Activated CD4-positive, alpha-beta T cell treated with anti-CD3 and anti-CD28 coated beads, Interleukin-2, amount 50 U/mL, for 4 hours (primary cell): ENCODE measurements around the gene SLC25A38.
"Not testable (repeated sequence)": the region's sequence is repeated elsewhere in the genome, so short reads cannot be mapped to it uniquely, and the experiment has no call there.

Source experiments
- DNase-seq, 2 experiments: peaks; one replicate each; pipeline ENCODE4 v3.0.0-alpha.2; 2020

Gene SLC25A38

DNA sequence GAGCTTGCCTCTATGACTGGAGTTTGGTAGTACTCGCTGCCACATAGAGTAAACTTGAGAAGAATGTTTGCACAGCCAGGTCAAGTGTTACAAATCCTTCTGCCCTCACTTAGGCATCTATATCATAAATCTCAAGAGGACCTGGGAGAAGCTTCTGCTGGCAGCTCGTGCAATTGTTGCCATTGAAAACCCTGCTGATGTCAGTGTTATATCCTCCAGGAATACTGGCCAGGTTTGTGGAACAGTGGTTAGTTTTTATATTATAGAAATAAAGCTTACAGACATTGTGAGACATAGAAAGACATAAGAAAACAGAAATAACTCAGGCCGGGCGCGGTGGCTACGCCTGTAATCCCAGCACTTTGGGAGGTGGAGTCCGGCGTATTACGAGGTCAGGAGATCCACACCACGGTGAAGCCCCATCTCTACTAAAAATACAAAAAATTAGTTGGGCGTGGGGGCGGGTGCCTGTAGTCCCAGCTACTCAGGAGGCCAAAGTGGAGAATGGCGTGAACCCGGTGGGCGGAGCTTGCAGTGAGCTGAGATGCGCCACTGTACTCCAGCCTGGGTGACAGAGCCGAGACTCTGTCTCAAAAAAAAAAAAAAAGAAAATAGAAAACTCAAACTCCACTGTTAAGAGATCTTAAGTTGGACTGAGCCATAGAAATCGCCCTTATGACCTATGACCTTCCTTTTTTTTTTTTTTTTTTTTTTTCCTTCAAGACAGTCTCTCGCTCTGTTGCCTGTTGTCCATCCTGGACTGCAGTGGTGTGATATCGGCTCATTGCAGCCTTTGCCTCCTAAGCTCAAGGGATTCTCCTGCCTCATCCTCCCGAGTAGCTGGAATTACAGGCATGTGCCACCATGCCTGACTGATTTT, 25.6 kb downstream of the SLC25A38 start:
- DNase-seq: peak; percentile 37 to 38

DNA sequence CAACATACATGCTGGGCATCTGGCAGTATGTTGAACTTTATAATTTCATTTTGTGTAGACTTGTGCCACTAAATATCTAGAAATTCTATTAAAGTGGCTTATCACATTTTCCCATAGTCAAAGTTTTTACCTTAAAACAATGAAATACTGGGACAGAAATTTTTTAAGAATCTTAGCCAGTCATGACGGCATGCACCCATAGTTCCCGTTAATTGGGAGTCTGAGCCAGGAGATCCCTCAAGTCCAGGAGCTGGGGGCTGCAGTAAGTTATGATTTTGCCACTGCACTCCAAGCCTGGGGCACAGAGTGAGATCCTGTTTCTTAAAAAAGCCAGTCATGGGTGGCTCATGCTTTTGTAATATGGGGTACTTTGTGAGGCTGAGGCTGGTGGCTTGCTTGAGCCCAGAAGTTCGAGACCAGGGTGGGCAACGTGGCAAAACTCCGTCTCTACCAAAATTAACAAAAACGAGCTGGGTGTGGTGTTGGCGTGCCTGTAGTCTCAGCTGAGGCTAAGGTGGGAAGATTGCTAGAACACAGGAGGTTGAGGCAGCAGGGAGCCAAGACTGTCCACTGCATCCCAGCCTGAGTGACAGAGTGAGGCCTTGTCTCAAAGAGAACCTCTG, 26.5 kb downstream of the SLC25A38 start:
- no peak for DNase-seq

DNA sequence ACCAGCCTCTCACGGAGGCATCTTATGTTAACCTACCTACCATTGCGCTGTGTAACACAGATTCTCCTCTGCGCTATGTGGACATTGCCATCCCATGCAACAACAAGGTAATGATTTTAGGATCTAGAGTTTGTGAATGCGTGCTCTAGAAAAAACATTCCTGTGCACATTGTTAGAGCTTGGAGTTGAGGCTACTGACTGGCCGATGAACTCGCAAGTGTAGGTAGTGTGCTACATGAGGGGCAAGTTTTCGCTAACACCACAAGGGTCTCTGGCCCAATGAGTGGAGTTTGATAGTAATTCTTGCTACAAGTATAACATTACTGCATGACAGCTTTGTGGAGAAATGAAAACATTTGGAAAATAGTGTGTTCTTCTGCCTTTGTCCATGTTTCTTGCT, 27.7 kb downstream of the SLC25A38 start:
- DNase-seq: no peak

DNA sequence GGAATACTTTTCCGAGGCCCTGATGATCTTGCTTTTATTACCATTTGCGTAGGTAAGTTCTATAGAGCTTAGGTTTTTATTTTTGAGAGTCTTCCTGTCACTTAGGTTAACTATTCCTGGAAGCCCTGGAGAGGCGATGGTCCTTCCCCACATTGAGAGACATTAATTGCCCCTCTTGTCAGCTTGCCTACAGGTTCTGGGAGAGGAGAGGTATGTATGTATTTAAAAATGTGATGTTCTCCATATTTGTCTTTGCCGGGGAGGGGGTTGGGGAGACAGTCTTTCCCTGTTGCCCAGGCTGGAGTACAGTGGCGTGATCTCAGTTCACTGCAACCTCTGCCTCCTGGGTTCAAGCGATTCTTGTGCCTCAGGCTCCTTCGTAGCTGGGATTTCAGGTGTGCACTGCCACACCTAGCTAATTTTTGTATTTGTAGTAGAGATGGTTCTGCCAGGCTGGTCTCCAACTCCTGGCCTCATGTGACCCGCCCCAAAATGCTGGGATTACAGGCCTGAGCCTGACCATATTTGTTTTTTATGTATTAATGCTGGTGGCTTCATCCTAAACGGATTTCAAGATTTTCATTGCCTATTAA, 29.6 kb downstream of the SLC25A38 start:
- no peak for DNase-seq

DNA sequence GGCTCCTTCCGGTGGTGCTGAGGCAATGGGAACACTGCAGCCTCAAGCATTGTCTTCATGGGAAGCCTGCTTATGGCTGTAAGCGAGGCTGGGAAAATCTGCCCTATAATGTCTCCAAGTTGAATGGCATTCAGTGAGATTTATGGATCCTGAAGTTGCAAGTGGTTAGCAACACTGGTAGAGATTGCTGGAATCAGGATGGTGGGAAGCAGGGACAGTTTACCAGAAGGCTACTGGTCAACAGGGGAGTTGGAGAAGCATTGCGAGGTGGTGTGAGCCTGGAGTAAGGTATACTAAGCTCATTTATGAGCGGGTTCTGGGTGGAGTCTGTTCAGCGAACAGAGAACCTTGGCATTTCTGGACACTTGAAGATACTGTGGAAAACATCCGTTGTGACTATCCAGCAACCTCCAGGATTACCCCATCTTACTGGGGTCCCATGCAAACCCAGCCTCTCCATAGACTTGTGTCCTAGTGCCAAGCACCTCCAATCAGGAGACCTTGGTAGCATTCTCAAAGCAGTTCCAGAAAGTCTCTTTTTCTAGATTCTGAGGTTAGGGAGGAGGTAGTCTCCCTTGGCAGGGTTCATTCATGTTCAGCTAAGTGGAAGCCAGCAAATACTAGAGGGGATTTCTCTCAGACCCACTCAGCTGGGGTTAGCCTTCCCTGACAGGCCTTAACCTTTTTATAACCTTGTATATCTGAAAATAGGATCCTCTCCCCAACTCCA, 30.7 kb downstream of the SLC25A38 start:
- DNase-seq: no peak

DNA sequence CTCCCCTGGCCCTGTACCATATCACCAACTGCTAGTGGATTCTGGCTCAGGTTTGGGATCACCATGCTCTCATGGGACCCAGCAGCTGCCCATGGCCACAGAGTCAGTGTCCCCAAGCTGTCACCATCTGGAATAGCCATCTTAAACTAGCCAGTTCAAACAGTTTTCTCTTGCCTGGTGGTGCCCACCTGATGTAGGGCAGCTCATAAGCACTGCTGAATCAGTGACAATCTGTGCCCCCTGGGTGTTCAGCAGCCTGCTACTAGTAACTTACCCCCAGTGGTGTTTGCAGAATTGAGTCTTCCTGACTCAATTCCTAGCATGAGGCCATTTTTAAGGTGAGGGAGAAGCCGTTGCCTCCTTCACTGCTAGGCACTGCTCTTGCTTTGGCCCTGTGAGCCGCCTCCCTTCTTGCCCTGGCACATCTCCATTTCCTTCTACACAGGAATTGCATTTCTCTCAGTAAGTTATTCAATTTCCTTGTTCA, 31.3 kb downstream of the SLC25A38 start:
- no peak for DNase-seq

DNA sequence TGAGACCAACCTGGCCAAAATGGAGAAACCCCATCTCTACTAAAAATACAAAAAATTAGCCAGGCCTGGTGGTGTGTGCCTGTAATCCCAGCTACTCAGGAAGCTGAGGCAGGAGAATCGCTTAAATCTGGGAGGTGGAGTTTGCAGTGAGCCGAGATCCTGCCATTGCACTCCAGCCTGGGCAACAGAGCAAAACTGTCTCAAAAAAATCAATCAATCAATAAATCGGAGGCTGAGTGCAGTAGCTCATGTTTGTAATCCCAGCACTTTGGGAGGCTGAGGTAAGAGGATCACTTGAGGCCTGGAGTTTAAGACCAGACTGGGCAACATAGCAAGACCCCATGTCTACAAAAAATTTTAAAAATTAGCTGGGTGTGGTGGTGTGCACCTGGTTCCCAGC, 32.1 kb downstream of the SLC25A38 start:
- DNase-seq: not testable (repeated sequence)

DNA sequence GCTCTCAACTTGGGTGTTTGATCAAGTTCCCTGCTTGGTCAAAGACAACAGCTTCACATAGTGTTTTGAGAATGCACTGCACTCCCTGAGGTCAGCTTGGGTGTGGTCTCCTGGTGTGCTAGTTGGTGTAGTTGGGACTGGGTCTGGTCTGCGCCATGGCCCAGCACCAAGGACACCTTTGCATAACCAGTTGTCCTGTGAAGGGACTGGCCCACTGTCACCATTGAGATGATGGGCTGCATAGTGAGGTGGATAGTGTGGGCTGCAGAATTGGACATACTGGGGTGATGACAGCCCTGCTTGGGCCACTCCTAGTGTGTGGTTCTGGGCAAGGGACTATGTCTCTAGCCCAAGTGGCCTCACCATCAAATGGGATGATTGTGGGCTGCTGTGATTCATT, 32.8 kb downstream of the SLC25A38 start:
- no peak for DNase-seq

DNA sequence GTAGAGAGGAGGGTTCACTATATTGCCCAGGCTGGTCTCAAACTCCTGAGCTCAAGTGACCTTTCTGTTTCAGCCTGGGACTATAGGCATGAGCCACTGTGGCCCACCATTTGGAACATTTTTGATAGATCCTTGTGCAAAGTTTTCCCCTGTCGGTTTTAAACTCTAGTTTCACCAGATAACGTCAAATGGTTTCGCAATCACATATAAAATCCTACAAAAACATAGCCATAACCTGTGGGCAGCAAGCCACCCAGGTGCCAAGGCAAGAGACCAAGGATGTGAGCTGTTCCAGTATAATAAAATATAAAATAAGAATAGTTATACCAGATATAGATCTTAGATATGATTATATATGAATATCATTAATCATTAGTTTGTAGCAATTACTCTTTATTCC, 33.8 kb downstream of the SLC25A38 start:
- DNase-seq: not testable (repeated sequence)

DNA sequence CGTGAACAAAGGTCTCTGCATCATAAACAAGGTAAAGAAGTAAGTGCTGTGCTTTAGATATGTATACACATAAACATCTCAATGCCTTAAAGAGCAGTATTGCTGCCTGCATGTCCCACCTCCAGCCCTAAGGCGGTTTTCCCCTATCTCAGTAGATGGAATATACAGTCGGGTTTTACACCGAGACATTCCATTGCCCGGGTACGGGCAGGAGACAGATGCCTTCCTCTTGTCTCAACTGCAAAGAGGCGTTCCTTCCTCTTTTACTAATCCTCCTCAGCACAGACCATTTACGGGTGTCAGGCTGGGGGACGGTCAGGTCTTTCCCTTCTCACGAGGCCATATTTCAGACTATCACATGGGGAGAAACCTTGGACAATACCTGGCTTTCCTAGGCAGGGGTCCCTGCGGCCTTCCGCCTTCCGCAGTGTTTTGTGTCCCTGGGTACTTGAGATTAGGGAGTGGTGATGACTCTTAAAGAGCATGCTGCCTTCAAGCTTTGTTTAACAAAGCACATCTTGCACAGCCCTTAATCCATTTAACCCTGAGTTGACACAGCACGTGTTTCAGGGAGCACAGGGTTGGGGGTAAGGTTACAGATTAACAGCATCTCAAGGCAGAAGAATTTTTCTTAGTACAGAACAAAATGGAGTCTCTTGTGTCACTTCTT, 35.5 kb downstream of the SLC25A38 start:
- not testable (repeated sequence) for DNase-seq

DNA sequence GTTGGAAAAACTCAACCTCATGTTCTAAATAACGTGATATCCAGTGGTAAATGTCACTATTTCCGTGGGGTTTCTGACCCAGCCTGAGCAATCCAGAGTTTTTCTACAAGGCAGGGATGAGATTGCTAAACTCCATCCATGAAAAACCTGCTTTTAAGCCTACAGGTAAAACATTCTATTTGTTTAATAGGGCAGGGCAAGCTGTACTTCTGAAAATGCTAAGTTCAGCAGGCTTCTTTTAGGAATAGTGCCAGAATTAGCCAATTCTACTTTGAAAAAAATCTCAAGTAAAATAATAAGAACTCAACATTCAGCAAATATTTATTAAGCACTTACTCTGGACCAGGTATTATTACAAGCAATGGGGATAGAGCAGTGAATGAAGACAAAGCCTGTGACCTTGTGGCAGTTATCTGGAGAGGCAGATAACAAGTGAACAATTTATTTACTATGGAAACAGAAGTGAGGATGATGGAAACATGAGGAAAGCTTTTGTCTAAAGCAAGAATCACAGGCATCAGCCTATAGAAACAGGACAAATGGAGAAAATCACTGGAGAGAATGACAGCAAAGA, 36.7 kb downstream of the SLC25A38 start:
- DNase-seq: no peak

DNA sequence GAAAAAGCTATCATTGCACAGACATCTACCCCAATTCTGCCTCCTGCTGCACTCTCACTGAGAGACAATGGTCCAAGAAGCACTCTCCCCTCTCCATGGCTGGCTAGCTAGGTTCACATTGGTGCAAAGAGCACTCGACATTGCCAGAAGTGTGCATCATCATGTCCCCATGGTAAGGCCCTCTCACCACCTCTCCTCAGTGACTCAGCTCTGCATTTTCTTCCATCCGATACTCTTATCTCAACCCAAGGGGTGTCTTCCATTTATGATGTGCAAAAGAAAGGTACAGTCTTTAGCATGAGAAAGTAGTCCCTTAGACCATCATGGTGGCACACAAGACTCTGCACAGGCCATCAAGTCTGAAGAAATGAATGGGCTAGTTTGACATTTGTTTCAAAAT, 37.4 kb downstream of the SLC25A38 start:
- DNase-seq: no peak

DNA sequence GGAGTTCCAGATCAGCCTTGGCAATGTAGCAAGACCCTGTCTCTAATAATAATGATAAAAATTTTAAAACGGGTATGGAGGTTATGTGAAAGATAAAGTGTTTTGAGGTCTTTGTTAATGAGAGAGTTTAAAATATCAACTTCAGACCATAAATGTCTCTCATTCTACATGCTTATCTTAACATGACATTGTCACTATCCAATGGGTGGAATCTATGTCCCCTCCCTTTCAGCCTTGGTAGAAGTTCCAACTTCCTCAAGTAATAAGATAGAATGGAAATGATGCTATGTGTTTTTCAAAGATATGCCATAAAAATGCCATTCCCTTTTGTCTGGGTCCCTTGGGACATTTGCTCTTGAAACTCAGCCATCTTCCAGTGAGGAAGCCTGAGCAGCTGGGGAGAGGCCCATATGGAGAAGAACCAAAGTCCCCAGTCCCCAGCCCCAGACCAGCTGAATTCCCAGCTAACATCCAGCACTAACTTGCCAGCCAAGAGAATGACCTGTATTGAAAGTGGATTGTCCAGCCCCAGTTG, 40.3 kb downstream of the SLC25A38 start:
- DNase-seq: no peak

DNA sequence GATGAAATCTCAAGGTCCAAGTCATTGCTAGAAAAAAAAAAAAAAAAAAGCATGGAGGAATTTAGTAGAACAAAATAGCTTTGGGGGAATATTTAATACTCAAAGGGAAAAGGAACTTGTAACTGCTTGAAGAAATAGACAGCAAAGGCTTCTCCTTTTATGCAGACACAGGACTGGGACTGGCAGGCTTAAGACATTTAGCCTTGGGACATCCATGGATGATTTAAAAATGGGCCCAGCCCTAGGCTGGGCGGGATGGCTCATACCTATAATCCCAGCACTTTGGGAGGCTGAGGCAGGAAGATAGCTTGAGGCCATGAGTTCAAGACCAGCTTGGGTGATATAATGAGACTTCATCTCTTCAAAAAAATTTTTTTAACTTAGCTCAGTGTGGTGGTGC, 43.1 kb downstream of the SLC25A38 start:
- DNase-seq: no peak

DNA sequence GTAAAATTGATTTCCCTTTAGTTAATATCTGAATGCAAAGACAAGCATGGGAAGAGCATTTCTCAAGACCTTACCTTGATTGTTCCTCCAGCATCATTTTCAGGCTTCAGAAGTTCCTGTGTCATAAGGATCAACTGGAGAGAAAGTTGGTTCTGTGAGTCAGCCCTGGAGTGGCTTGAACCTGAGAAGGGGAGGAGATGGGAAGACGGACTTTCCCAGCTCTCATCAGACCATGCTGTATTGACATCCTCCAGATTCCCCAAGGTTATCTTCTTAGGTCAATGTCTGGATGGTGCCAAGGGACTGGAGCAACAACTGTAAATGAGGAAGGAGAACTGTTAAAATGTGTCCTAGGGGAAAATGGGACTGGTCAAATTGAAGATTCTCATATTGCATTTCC, 44.3 kb downstream of the SLC25A38 start:
- DNase-seq: no peak

DNA sequence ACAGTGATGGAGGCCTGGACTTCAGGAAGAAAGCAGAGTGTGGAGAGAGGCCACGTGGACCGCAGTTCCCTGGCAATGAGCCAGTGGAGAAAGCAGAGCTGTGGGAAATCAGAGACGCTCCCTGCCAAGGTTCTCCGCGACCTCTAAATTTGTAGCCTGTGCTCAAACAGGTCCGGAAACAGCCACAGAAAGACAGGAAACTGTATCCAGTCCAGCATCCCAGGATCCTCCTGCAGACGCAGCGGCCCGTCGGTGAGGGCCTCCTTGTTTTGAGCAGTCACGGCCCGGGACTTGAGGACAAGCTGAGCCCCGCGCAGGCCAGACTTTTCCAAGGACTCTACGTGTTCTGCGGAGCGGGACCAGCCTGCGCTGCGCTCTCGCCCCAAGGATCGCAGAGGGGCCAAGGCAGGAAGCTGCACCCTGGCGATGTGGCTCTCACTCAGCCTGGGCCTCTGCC, 45.6 kb downstream of the SLC25A38 start:
- no peak for DNase-seq

DNA sequence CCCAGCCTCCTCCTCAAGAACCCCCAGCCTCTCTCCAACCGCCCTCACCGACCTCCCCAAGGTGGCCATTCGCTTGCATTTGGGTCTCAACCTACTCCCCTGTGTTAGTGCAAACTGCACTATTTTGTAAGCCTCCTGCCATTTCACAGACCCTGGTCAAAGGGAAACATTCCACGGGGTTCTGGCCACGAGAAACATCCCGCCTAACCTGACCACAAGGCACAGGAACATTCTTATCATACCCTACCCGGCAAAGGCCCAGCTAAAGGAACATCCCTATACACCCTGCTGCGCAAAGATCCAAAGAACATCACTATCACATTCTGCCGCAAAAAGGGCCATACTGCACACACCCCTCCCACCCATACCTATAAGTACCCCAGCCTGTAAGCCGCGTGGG, 46.3 kb downstream of the SLC25A38 start:
- no peak for DNase-seq

DNA sequence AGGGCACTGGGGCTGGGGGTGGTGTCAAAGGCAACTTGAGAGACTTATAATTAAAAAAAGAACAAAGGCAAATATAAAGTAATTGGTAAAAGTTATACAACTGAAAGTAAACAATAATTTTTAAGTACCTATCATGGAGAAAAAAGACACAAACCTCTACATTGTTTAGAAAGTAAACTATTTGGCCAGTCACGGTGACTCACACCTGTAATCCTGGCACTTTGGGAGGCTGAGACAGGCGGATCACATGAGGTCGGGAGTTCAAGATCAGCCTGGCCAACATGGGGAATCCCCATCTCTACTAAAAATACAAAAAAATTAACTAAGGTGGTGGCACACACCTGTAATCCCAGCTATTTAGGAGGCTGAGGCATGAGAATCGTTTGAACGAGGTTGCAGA, 49.2 kb downstream of the SLC25A38 start:
- DNase-seq: no peak

DNA sequence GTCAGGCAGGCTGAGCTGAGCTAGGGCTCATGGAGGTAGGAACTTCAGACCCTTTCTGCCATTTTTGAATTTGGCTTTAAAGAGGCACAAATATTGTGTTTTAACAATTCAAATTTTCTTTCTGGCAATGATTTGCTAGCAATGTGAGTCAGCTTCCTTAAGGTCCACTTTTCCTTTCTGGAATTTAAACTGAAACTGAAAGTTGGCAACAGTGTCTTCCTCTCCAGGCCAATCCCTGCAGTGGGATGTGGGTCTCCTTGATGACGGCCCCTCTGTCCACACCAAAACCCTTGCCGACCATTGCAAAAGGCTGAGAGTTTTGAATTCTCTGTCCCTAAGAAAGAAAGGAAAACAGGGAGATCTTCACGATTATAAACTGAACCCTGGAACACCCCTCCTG, 50.5 kb downstream of the SLC25A38 start:
- DNase-seq: no peak

DNA sequence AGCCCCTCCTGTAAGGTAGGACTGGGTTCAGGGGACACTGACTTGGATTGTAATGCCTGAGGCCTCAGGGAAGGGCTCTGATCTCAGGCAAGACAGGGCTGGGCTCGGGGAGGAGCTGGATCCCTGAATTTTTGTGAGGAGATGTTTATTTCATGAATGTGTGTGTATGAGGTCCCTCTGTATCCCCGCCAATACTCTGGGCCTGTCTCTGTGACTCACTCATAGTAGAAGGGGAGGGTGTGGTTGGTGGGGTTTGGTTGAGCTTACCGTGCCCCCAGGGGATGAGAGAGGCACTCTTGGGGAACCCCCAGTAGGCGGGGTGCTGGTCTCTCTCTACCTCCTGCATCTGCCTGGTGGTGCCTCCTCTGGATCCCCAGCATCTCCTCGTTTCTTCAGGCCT, 51.4 kb downstream of the SLC25A38 start:
- no peak for DNase-seq

DNA sequence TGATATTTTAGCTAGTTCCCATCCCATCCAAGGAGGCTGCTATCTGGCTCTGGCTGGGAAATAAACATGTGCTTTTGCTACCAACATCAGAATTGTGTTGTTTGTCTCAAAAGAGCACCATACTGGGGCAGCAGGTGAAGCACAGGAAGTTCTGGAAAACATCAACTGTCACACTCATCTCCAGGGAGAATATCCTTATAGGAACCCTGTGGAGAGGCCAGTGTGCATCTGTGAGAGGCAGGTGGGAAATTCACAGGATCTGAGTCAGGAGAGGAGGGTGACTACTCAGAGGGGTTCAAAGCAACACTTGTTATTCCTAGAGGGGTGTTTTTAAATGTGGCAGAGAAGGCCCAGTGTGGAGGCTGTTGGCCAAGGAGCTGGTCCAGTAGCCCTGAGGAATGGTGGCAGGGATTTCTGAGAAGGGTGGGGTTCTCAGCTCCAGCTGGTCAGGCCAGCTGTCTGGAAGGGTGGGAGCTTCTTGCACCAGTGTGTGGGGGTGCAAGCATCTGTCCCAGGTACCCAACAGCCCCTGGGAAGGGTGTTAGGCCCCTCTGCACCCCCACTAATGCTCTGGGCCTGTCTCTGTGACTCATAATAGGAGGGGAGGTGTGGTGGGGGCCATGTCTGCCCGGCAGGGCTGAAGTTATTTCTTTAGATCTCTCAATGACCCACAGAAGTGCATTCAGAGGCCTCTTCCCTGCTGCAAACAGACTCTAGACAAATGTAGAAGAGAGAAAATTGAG, 52.0 kb downstream of the SLC25A38 start:
- no peak for DNase-seq
